Measurements from ENCODE around the gene SPOPL.
"Not testable (repeated sequence)": the region's sequence is repeated elsewhere in the genome, so short reads cannot be mapped to it uniquely, and the experiment has no call there.

SPOPL gene

GRCh38 chr2:138476940-138477339, 24.6 kb upstream of the SPOPL start:
- TF ChIP-seq, protein P1, sequence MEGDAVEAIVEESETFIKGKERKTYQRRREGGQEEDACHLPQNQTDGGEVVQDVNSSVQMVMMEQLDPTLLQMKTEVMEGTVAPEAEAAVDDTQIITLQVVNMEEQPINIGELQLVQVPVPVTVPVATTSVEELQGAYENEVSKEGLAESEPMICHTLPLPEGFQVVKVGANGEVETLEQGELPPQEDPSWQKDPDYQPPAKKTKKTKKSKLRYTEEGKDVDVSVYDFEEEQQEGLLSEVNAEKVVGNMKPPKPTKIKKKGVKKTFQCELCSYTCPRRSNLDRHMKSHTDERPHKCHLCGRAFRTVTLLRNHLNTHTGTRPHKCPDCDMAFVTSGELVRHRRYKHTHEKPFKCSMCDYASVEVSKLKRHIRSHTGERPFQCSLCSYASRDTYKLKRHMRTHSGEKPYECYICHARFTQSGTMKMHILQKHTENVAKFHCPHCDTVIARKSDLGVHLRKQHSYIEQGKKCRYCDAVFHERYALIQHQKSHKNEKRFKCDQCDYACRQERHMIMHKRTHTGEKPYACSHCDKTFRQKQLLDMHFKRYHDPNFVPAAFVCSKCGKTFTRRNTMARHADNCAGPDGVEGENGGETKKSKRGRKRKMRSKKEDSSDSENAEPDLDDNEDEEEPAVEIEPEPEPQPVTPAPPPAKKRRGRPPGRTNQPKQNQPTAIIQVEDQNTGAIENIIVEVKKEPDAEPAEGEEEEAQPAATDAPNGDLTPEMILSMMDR (IDR thresholded peaks at IDR 0.05; ENCODE audit: low read depth, low read length) = no peak
- DNase-seq = no peak
- Histone ChIP-seq H3K4me3 (ENCODE audit: low read depth, low read length) (no peak overlapping the region), H3K36me3 (no peaks in the 10 kb centered on the region), H3K9me3 (no peaks in the 10 kb centered on the region), H3K4me1 (no peaks in the 10 kb centered on the region), H3K27me3 (no peaks in the 10 kb centered on the region)

DNA sequence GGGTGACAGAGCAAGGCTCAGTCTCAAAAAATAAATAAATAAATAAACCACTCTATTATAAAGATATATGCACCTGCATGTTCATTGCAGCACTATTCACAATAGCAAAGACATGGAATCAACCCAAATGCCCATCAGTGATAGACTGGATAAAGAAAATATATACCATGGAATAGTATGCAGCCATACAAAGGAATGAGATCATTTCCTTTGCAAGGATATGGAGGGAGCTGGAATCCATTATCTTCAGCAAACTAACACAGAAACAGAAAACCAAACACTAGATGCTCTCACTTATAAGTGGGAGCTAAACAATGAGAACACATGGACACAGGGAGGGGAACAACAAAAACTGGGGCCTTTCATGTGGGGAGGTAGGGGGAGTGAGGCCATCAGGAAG, 18.8 kb upstream of the SPOPL start:
- not testable (repeated sequence) for DNase-seq; H3K27me3 ChIP-seq; H3K9me3 ChIP-seq; H3K4me1 ChIP-seq; H3K36me3 ChIP-seq; H3K4me3 ChIP-seq (ENCODE audit: low read depth, low read length)

- Histone ChIP-seq H3K4me1 (no peaks in the 10 kb centered on the region), H3K4me3 (ENCODE audit: low read depth, low read length) (no peak overlapping the region), H3K36me3 (no peaks in the 10 kb centered on the region), H3K9me3 (no peaks in the 10 kb centered on the region), H3K27me3 (no peaks in the 10 kb centered on the region)
- TF ChIP-seq, protein P1 (IDR thresholded peaks at IDR 0.05; ENCODE audit: low read depth, low read length) = no peak
- DNase-seq = no peak
Observed at GRCh38 chr2:138485019-138485418, 16.6 kb upstream of the SPOPL start.

GRCh38 chr2:138486363-138487198, 15.0 kb upstream of the SPOPL start:
- no peak overlapping the region for H3K4me3 ChIP-seq (ENCODE audit: low read depth, low read length)
- TF ChIP-seq, protein P1 (IDR thresholded peaks at IDR 0.05; ENCODE audit: low read depth, low read length) = no peak
- H3K27me3 ChIP-seq = no peaks in the 10 kb centered on the region
- H3K36me3 ChIP-seq = no peaks in the 10 kb centered on the region
- no peaks in the 10 kb centered on the region for H3K9me3 ChIP-seq
- no peaks in the 10 kb centered on the region for H3K4me1 ChIP-seq
- no peak for DNase-seq

GRCh38 chr2:138490673-138491494, 10.7 kb upstream of the SPOPL start:
- Histone ChIP-seq H3K4me1 (no peaks in the 10 kb centered on the region), H3K9me3 (no peaks in the 10 kb centered on the region), H3K4me3 (ENCODE audit: low read depth, low read length) (no peak overlapping the region), H3K27me3 (no peaks in the 10 kb centered on the region), H3K36me3 (no peaks in the 10 kb centered on the region)
- TF ChIP-seq, protein P1 (IDR thresholded peaks at IDR 0.05; ENCODE audit: low read depth, low read length) = no peak
- no peak for DNase-seq

- no peak for DNase-seq
- H3K27me3 ChIP-seq = no peaks in the 10 kb centered on the region
- H3K9me3 ChIP-seq = no peaks in the 10 kb centered on the region
- TF ChIP-seq, protein P1 (IDR thresholded peaks at IDR 0.05; ENCODE audit: low read depth, low read length) = no peak
- no peaks in the 10 kb centered on the region for H3K4me1 ChIP-seq
- no peak overlapping the region for H3K4me3 ChIP-seq (ENCODE audit: low read depth, low read length)
- H3K36me3 ChIP-seq = no peaks in the 10 kb centered on the region
Observed at GRCh38 chr2:138491495-138491862, 10.1 kb upstream of the SPOPL start.

Measured in BE2C (cell line).